SK-N-SH (cell line): ENCODE measurements around the gene PDIA5.

Experiments used
- EP300 ChIP-seq, 2 experiments: IDR thresholded peaks; 2 replicates each; pipeline versions ENCODE4 v1.4.0 to v1.6.1; 2012; ENCODE audit warnings: borderline replicate concordance in 1 of 2, low read depth in 1 of 2, low read length in 1 of 2
- RCOR1 ChIP-seq: fragments of 150-350 bp; IDR thresholded peaks from 2 replicates; pipeline ENCODE4 v1.6.1; 2017; ENCODE audit warnings: antibody characterized with exemption, low read length
- REST ChIP-seq: IDR thresholded peaks from 2 replicates; pipeline ENCODE4 v1.6.1; 2012; ENCODE audit warnings: mild to moderate bottlenecking, low read depth, low read length, moderate library complexity
- SMC3 ChIP-seq: IDR thresholded peaks from 2 replicates; pipeline ENCODE4 v1.6.1; 2012; ENCODE audit warnings: low read depth, low read length, improper control_type of control experiment
- TAF1 ChIP-seq: IDR thresholded peaks from 2 replicates; pipeline ENCODE4 v1.6.1; 2012; ENCODE audit warnings: low read depth, mild to moderate bottlenecking, low read length, moderate library complexity, borderline replicate concordance
- TF ChIP-seq, protein P1 (sequence below): fragments of 200-600 bp; sonication (generic); IDR thresholded peaks from 2 replicates; pipeline ENCODE4 v1.6.1; 2017; ENCODE audit warnings: antibody characterized with exemption, mild to moderate bottlenecking, moderate library complexity
- TF ChIP-seq, protein P2 (sequence below): IDR thresholded peaks from 2 replicates; pipeline ENCODE4; 2012

DNA sequence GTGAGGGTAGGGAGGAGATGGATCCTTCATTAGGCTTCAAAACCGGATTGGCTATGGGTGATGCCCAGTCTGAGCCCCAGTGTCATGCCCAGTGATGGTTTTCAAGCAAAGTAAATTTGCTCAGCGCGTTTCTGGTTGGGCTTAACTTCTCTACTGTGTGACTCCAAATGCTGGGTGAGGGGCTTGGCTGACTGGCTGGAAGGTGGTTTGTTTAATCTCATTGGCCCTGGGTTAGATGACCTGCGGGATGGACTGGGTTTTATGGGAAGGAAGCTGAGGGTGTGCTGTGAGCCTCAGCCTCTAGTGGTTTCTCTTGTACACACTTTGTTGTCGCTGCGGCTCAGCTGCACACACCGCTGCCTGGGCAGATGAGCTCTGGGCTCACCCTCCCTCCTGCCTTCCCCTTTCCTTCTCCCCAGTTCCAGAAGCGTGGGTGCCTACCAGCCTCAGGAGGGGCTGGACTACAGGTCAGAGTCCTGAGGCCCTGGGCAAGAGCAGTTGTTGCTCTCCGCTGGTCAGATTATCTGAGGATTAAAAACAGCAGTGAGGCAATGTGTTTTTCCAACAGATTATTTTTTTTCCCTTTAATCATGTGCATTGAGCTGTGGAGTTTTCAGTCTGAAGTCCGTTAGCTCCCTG lies 18.6 kb downstream of the PDIA5 start:
- TF ChIP-seq, protein P1, sequence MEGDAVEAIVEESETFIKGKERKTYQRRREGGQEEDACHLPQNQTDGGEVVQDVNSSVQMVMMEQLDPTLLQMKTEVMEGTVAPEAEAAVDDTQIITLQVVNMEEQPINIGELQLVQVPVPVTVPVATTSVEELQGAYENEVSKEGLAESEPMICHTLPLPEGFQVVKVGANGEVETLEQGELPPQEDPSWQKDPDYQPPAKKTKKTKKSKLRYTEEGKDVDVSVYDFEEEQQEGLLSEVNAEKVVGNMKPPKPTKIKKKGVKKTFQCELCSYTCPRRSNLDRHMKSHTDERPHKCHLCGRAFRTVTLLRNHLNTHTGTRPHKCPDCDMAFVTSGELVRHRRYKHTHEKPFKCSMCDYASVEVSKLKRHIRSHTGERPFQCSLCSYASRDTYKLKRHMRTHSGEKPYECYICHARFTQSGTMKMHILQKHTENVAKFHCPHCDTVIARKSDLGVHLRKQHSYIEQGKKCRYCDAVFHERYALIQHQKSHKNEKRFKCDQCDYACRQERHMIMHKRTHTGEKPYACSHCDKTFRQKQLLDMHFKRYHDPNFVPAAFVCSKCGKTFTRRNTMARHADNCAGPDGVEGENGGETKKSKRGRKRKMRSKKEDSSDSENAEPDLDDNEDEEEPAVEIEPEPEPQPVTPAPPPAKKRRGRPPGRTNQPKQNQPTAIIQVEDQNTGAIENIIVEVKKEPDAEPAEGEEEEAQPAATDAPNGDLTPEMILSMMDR, result no peak
- TF ChIP-seq EP300 (IDR thresholded peaks at IDR 0.05; ENCODE audit: borderline replicate concordance in 1 of 2, low read depth in 1 of 2, low read length in 1 of 2) (peak in 1 of 2 experiments; percentile 52; a peak in 1 of 4 replicates), RCOR1 (no peak), TAF1 (no peak), REST (no peak), SMC3 (no peak)
- TF ChIP-seq, protein P2, sequence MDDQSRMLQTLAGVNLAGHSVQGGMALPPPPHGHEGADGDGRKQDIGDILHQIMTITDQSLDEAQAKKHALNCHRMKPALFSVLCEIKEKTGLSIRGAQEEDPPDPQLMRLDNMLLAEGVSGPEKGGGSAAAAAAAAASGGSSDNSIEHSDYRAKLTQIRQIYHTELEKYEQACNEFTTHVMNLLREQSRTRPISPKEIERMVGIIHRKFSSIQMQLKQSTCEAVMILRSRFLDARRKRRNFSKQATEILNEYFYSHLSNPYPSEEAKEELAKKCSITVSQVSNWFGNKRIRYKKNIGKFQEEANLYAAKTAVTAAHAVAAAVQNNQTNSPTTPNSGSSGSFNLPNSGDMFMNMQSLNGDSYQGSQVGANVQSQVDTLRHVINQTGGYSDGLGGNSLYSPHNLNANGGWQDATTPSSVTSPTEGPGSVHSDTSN, result no peak
